ENCODE data around the gene RAB33A. TPM values are rescaled to one million over a fixed set of nuclear protein-coding genes. Genes with fewer than 3 reads are reported as not detected.
A peak's percentile ranks its signal among the peaks of the same experiment; 100 is the strongest.

Gene RAB33A
- 20.2 TPM for polyA plus RNA-seq (2012; ENCODE audit: low read depth, missing spikeins)

DNA sequence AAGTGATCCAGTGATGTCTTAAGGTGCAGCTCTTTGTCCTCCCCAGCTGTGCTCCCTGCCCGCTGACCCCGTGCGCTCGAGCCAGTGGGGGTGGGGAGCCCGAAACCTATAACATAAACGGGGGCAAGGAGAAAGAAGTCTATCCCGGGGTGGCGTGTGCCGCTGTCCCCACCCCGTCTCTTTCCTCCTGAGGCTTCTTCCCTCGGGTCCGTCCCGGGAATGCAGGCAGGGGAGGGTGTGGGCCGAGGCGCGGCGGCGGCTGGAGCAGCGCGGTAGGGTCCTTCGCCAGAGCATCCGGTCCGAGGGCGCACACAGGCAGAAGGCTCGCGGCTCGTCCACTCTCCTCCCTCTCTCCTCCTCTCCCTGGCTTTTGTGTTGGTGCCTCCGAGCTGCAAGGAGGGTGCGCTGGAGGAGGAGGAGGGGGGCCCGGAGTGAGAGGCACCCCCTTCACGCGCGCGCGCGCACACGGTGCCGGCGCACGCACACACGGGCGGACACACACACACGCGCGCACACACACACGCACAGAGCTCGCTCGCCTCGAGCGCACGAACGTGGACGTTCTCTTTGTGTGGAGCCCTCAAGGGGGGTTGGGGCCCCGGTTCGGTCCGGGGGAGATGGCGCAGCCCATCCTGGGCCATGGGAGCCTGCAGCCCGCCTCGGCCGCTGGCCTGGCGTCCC, at the start of gene RAB33A:
RAB33A (plus strand) TSS at position 517 of the 681 bp plus-strand sequence; CDS start at position 618, 101 bp downstream.
- DNase-seq (ENCODE audit: insufficient read length, low spot score): no peak
- TF ChIP-seq POLR2AphosphoS5 (IDR thresholded peaks at IDR 0.05; ENCODE audit: low read depth, low read length): no peak
- no peak for TF ChIP-seq SPI1 (IDR thresholded peaks at IDR 0.05; ENCODE audit: low read depth, low read length)
- no peak for TF ChIP-seq POU2F2 (IDR thresholded peaks at IDR 0.05; ENCODE audit: low read depth, low read length)
- no peak for TF ChIP-seq POLR2A (IDR thresholded peaks at IDR 0.05; ENCODE audit: low read depth, low read length)
- TF ChIP-seq PAX5 (IDR thresholded peaks at IDR 0.05; ENCODE audit: insufficient read depth, low read length, severe bottlenecking): no peak
- no peak for TF ChIP-seq TAF1 (IDR thresholded peaks at IDR 0.05; ENCODE audit: low read depth, low read length)
- FAIRE-seq: peak; percentile 92

DNA sequence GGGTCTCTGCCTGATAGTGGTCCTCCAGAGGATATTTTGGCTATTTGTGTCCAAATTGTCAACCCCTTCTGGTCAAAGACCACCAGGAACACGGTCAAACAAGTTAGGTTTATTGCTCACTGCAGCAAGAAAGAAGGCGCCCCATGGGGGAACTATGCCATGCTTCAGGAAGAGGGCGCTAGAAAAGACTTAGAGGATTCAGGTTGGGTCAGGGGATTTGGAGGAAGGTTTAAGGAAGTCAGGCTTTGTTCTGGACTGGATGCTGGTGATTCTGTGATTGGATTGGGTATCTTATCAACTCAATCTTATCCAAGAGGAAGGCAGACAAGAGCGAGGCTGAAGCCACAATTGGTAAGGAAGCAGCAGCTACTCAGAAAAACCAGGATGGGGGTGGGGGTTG, 47.2 kb upstream of the RAB33A start:
- no peak for FAIRE-seq
- DNase-seq (ENCODE audit: insufficient read length, low spot score): no peak
- TF ChIP-seq TAF1 (IDR thresholded peaks at IDR 0.05; ENCODE audit: low read depth, low read length): no peak
- TF ChIP-seq POLR2AphosphoS5 (IDR thresholded peaks at IDR 0.05; ENCODE audit: low read depth, low read length): no peak

DNA sequence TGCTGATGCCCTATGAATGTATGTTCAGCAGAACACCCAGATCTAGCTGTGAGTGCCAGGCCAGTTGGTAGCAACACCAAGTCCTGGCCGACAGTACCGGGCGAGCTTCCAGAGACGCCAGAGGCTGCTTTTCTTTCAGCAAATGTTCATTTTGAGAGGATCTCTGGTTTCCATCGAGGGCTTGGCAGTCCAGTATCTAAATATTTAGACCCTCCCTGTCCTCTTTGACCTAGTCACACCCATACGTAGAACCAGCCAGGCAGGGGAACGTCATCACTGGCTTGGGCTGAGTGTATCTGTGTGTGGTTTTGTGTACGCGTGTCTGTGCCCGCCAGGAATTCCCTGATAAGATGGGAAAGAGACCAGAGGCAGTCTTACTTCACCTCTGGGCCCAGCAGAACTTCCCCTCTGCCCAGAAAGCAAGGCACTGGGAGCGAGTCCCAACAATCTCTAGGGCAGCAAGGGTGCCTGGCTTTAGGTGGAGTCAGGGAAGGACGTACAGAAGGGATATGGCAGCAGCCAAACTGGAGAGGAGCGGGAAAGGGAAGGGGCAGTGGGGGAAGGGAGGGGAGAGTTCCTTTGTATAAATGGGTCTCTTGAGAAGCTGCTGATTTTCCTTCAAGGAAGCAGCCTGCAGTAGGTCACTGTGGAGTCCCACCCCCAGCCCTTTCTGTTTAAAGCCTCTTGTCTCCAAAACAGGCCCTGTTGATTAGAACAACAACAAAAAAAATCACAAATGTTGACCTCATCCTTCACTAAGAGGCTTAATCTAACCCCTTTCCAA, 46.5 kb upstream of the RAB33A start:
- TF ChIP-seq TAF1 (IDR thresholded peaks at IDR 0.05; ENCODE audit: low read depth, low read length): no peak
- no peak for TF ChIP-seq POLR2AphosphoS5 (IDR thresholded peaks at IDR 0.05; ENCODE audit: low read depth, low read length)
- no peak for TF ChIP-seq SPI1 (IDR thresholded peaks at IDR 0.05; ENCODE audit: low read depth, low read length)
- TF ChIP-seq POU2F2 (IDR thresholded peaks at IDR 0.05; ENCODE audit: low read depth, low read length): no peak
- DNase-seq (ENCODE audit: insufficient read length, low spot score) (no peak), FAIRE-seq (no peak)

DNA sequence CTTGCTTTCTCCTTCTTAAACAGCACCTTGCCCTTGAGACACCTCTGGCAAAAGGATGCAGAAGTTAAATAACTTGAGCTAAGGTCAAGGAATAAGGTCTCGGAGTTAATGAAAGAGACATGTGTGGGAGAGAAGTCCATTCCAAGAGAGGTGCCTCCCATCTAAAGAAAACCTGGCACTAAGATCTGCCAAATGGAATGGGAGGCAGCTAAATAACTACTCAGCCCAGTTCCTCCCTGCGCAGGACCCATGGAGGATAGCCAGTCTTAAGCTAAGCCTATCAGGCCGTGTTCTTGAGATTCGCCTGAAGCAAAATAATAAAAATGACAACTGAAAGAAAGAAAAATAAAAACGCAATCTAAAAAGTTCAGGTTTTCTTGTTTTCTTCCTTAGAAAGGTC, 40.8 kb upstream of the RAB33A start:
- no peak for TF ChIP-seq PAX5 (IDR thresholded peaks at IDR 0.05; ENCODE audit: insufficient read depth, low read length, severe bottlenecking)
- DNase-seq (ENCODE audit: insufficient read length, low spot score): no peak
- FAIRE-seq: no peak

DNA sequence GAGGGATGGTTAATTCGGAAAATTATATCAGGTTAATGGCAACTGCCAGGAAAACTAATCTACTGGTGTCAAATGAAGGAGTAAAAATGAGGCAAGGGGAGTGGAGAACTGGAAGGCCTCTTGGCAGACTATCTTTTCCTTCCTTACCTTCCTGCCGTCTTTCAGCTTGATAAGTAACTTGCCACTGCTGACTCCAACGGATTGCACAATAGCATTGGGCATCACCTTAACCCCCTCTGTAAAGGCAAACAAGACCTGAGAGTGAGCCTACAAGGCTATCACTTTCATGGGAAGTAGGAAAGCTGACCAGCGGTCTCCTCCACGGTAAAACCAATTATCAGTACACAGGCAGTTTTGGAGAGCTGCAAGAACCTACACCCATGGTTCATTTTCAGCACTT, 35.3 kb upstream of the RAB33A start:
- no peak for FAIRE-seq
- DNase-seq (ENCODE audit: insufficient read length, low spot score): no peak
- TF ChIP-seq POU2F2 (IDR thresholded peaks at IDR 0.05; ENCODE audit: low read depth, low read length): no peak
- TF ChIP-seq TAF1 (IDR thresholded peaks at IDR 0.05; ENCODE audit: low read depth, low read length): no peak
- TF ChIP-seq POLR2A (IDR thresholded peaks at IDR 0.05; ENCODE audit: low read depth, low read length): no peak
- no peak for TF ChIP-seq SPI1 (IDR thresholded peaks at IDR 0.05; ENCODE audit: low read depth, low read length)
- TF ChIP-seq PAX5 (IDR thresholded peaks at IDR 0.05; ENCODE audit: insufficient read depth, low read length, severe bottlenecking): no peak
- TF ChIP-seq POLR2AphosphoS5 (IDR thresholded peaks at IDR 0.05; ENCODE audit: low read depth, low read length): no peak

DNA sequence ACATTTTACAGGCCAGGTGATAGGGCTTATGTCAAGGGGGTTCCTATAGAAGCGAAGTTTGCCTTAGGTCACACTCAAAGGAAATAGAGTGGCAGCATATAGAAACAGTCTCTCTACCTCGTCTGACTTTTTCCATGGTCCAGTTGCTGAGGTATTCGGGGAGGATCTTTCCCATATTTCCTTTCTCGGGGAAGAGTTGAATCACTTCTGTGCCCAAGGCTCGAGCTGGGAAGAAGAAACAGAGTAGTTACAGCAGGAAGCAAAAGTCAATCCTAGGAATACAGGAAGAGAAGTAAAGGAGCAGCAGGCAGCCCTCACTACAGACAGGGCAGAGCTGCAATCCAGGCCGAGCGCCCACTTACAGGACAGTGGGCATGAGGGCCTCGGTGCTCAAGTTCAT, 34.8 kb upstream of the RAB33A start:
- TF ChIP-seq PAX5 (IDR thresholded peaks at IDR 0.05; ENCODE audit: insufficient read depth, low read length, severe bottlenecking) (no peak), POLR2AphosphoS5 (IDR thresholded peaks at IDR 0.05; ENCODE audit: low read depth, low read length) (no peak), POLR2A (IDR thresholded peaks at IDR 0.05; ENCODE audit: low read depth, low read length) (no peak)

DNA sequence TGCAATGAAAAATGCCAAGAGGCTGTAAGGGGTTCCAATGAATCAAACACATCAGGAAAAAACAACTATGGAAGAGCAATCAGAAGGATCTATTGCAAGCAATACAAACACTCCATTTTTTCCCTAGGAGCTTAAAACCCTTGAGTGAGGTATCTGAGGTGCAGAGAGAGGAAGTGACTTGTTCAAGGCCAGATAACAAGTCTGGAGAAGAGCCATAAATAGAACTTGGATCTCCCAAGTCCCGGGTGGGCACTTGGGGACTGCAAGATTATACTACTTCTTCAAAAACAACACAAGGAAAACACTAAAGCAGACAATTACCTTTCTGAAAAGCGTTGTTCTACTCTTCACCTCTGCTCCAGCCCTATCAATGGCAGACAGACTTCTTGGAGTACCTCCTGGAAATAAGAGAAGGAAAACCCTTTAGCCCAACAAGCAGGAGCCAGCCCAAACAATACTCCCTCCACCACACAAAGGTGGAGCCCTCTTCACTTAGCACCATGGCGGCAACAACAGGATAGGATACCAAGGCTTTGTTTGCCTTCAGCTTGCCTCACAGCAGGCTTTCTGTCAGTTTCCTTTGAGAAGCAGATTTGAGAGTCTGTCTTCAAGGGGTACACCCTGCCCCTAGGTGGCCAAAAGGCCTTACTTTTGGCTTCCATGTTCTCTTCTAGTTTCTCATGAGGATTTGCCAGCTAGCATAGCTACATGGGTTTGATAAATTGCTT, 32.1 kb upstream of the RAB33A start:
- FAIRE-seq (no peak), DNase-seq (ENCODE audit: insufficient read length, low spot score) (no peak)
- no peak for TF ChIP-seq SPI1 (IDR thresholded peaks at IDR 0.05; ENCODE audit: low read depth, low read length)
- no peak for TF ChIP-seq POLR2AphosphoS5 (IDR thresholded peaks at IDR 0.05; ENCODE audit: low read depth, low read length)
- no peak for TF ChIP-seq TAF1 (IDR thresholded peaks at IDR 0.05; ENCODE audit: low read depth, low read length)
- TF ChIP-seq POLR2A (IDR thresholded peaks at IDR 0.05; ENCODE audit: low read depth, low read length): no peak
- TF ChIP-seq POU2F2 (IDR thresholded peaks at IDR 0.05; ENCODE audit: low read depth, low read length): no peak
- no peak for TF ChIP-seq PAX5 (IDR thresholded peaks at IDR 0.05; ENCODE audit: insufficient read depth, low read length, severe bottlenecking)

More for the DNA sequence above, 34.8 kb upstream of the RAB33A start:
- DNase-seq (ENCODE audit: insufficient read length, low spot score): no peak
- FAIRE-seq: no peak

DNA sequence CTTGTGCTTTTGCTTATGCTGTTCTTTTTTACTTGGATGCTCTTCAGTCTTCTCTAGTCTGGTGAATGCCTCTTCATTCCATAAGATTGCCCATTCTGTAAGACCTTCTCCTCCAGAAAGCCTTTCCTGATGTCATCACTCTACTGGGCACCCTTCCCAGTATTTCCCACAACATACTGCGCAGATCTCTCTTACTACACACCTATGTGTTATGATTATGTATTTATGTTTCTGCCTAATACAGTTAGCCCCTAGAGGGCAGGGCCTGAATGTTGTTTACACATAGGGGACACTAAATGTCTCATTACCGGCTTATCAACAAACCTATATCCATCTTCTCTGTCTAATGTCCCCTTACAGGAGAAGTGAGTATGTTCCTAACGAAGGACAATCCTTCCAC, 27.3 kb upstream of the RAB33A start:
- FAIRE-seq (peak; percentile 38), DNase-seq (ENCODE audit: insufficient read length, low spot score) (no peak)
- no peak for TF ChIP-seq POU2F2 (IDR thresholded peaks at IDR 0.05; ENCODE audit: low read depth, low read length)
- TF ChIP-seq TAF1 (IDR thresholded peaks at IDR 0.05; ENCODE audit: low read depth, low read length): no peak
- no peak for TF ChIP-seq PAX5 (IDR thresholded peaks at IDR 0.05; ENCODE audit: insufficient read depth, low read length, severe bottlenecking)
- no peak for TF ChIP-seq POLR2AphosphoS5 (IDR thresholded peaks at IDR 0.05; ENCODE audit: low read depth, low read length)
- TF ChIP-seq SPI1 (IDR thresholded peaks at IDR 0.05; ENCODE audit: low read depth, low read length): no peak

DNA sequence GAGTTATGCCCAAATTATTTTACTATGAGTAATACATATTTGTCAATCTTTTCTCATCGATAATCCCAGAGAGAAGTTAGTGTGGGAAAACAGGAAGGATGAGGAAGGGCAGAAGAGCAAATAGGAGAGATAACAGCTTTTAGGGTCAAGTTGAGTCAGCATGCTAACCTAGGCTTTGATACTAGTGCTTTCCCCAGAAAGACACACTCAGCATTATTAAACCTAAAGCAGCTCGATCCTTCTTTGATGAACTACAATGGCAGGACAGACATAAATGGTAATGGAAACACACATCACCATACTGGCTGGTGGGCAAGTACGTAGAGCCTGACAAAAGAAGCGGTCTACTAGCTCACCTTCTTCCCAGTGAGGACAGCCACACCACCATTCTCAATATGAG, 26.6 kb upstream of the RAB33A start:
- FAIRE-seq (peak; percentile 28), DNase-seq (ENCODE audit: insufficient read length, low spot score) (no peak)
- no peak for TF ChIP-seq POLR2AphosphoS5 (IDR thresholded peaks at IDR 0.05; ENCODE audit: low read depth, low read length)
- TF ChIP-seq PAX5 (IDR thresholded peaks at IDR 0.05; ENCODE audit: insufficient read depth, low read length, severe bottlenecking): no peak
- no peak for TF ChIP-seq TAF1 (IDR thresholded peaks at IDR 0.05; ENCODE audit: low read depth, low read length)
- TF ChIP-seq POLR2A (IDR thresholded peaks at IDR 0.05; ENCODE audit: low read depth, low read length): no peak
- no peak for TF ChIP-seq SPI1 (IDR thresholded peaks at IDR 0.05; ENCODE audit: low read depth, low read length)

DNA sequence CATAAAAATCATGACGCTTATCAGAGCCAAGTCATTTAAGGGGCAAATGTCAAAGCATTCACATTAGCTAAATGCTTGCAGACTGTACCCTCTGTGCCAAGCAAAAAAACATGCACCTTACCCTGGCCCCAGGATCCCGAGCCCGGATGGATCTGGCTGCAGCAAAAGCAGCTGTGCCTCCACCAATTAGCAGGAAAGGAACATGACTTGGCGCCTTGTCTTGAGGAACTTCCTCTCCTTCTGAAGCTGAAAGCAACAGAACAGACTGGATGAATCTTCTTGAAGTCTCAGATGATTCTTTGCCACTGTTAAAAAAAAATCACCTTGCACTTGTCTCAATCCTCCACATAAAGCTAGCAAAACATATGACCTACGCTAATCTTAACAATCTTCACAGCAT, 24.1 kb upstream of the RAB33A start:
- no peak for DNase-seq (ENCODE audit: insufficient read length, low spot score)
- TF ChIP-seq SPI1 (IDR thresholded peaks at IDR 0.05; ENCODE audit: low read depth, low read length): no peak
- FAIRE-seq: no peak

All from GM12891 (cell line).